Measurements from ENCODE around the gene DPPA4. TPM values are rescaled to one million over a fixed set of nuclear protein-coding genes. Genes with fewer than 3 reads are reported as not detected.
A peak's percentile ranks its signal among the peaks of the same experiment; 100 is the strongest.
"Not testable (repeated sequence)": the region's sequence is repeated elsewhere in the genome, so short reads cannot be mapped to it uniquely, and the experiment has no call there.

The DPPA4 gene, protein sequence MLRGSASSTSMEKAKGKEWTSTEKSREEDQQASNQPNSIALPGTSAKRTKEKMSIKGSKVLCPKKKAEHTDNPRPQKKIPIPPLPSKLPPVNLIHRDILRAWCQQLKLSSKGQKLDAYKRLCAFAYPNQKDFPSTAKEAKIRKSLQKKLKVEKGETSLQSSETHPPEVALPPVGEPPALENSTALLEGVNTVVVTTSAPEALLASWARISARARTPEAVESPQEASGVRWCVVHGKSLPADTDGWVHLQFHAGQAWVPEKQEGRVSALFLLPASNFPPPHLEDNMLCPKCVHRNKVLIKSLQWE
- total RNA-seq: 10 to 100 TPM in 1 of 2 donors, 1 to 10 TPM in 1; 5.3 to 10.1 TPM
- polyA plus RNA-seq (ENCODE audit: insufficient read length in 2 of 2): 10 to 100 TPM; 15.2 to 17.8 TPM
- long read RNA-seq, donor 1, transcript DPPA4-201 (7 exons, 2,817 nt): major isoform, 5 of 10 reads
- long read RNA-seq, donor 1, partial matches to known transcripts: 0 of 10 reads
- long read RNA-seq, donor 1, other reads (novel, unspliced or antisense): 0 of 10 reads
- long read RNA-seq, donor 2, partial matches to known transcripts: 0 of 3 reads
- long read RNA-seq, donor 2, other reads (novel, unspliced or antisense): 0 of 3 reads
- long read RNA-seq, donor 3, partial matches to known transcripts: 0 of 1 reads
- long read RNA-seq, donor 3, other reads (novel, unspliced or antisense): 0 of 1 reads
- long read RNA-seq, donor 4: 0 reads

DNA sequence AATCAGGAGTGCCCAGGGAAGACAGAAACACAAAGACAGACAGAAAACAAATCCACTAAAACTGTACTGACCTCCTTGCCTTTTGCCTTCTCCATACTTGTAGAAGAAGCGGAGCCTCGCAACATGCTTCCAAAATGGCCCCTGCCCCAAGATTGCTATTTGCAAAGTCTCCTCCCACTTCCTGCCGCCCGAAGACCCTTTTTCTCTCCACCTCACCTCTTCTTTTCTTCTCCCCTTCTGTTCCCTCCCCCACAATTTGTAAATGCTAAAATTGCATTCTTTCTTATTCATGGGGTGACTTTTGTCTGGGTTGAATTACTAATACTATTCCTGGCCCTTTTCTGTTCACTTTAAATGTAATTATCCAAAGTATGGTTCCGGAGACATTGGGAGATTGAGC, at the start of gene DPPA4:
DPPA4 (minus strand) TSS at position 154 of the 400 bp plus-strand sequence; CDS start at position 125, 29 bp downstream.
- H3K36me3 ChIP-seq (ENCODE audit: control insufficient read depth, insufficient read depth, low read length): no peaks in the 10 kb centered on the region
- peak within 1 kb of the TSS; percentile 52 for H3K4me3 ChIP-seq (ENCODE audit: low read depth, low read length)
- no peaks in the 10 kb centered on the region for H3K9me3 ChIP-seq (ENCODE audit: control insufficient read depth, insufficient read depth, low read length)
- 73% methylated on average over 2 of the region's 5 CpGs for WGBS (ENCODE audit: insufficient coverage)
- DNase-seq (ENCODE audit: low read depth in 4 of 6, low spot score in 6 of 6): peak in 1 of 6 donors; percentile 51
- H3K4me1 ChIP-seq (ENCODE audit: control insufficient read depth, insufficient read depth, low read length): peaks cover 14% of the 10 kb centered on the region
- H3K27me3 ChIP-seq (ENCODE audit: control insufficient read depth, insufficient read depth, low read length): peaks cover 9% of the 10 kb centered on the region
- H3K27ac ChIP-seq (ENCODE audit: low read depth, low read length): peak within 1 kb of the TSS; percentile 52

DNA sequence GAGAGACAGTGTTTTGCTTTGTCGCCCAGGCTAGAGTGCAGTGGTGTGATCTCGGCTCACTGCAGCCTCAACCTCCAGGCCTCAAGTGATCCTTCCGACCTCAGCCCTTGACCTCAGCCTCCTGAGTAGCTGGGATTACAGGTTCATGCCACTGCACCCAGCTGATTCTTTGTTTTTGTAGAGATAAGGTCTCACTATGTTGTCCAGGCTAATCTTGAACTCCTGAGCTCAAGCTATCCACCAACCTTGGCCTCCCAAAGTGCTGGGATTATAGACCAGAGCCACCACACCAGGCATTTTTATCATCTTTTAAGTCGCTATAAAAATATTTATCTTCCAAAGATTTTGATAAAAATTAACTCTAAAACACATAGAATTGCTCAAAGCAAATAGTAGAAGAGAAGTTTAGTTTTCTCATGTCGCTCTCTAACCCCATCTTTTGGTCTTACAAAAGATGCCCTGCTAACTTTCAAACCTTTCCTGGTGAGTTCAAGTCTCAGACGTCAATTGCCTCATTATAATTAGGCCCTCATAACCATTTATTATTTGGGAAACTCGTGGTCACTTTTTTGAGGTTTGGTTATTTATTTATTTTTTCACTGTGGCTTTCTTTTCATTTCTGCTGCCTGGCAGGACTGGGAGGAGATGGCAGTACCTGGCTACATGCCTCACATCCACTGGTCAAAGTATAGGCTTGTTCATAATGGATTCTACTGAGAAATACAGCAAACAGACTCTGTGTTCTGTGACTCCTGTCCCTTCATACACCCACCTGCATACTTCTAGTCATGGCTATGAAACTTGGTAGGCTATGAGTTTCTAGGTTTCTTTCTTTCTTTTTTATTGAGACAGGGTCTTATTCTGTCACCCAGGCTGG, 48.3 kb upstream of the DPPA4 start:
- WGBS (ENCODE audit: insufficient coverage): 89% methylated on average over 3 of the region's 7 CpGs
- DNase-seq (ENCODE audit: low read depth in 4 of 6, low spot score in 6 of 6): no peak
- Histone ChIP-seq H3K27ac (ENCODE audit: low read depth, low read length) (no peak overlapping the region), H3K4me3 (ENCODE audit: low read depth, low read length) (no peak overlapping the region), H3K9me3 (ENCODE audit: control insufficient read depth, insufficient read depth, low read length) (no peaks in the 10 kb centered on the region), H3K4me1 (ENCODE audit: control insufficient read depth, insufficient read depth, low read length) (no peaks in the 10 kb centered on the region), H3K36me3 (ENCODE audit: control insufficient read depth, insufficient read depth, low read length) (no peaks in the 10 kb centered on the region), H3K27me3 (ENCODE audit: control insufficient read depth, insufficient read depth, low read length) (no peaks in the 10 kb centered on the region)

DNA sequence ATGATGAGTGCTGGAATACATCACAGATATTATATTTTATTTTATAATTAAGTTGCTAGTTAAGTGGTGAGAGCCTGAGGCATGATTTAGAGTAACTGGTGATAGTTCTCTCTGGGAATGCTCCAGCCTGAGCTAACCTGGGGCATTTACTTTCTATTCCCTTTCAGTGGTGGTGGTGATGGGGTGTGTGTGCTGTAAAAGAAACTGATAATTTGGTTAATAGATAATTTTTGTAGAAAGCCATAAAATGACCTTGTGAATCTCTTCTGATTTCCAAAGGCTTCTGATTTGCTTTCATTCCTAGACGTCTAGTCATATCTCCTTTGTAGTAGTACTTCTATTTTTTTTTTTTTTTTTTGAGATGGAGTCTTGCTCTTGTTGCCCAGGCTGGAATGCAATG, 46.8 kb upstream of the DPPA4 start:
- WGBS (ENCODE audit: insufficient coverage): no CpG with 5 or more reads among the region's 1 CpG
- Histone ChIP-seq H3K4me3 (ENCODE audit: low read depth, low read length) (no peak overlapping the region), H3K9me3 (ENCODE audit: control insufficient read depth, insufficient read depth, low read length) (no peaks in the 10 kb centered on the region), H3K27ac (ENCODE audit: low read depth, low read length) (no peak overlapping the region), H3K27me3 (ENCODE audit: control insufficient read depth, insufficient read depth, low read length) (no peaks in the 10 kb centered on the region), H3K36me3 (ENCODE audit: control insufficient read depth, insufficient read depth, low read length) (no peaks in the 10 kb centered on the region), H3K4me1 (ENCODE audit: control insufficient read depth, insufficient read depth, low read length) (no peaks in the 10 kb centered on the region)
- no peak for DNase-seq (ENCODE audit: low read depth in 4 of 6, low spot score in 6 of 6)

DNA sequence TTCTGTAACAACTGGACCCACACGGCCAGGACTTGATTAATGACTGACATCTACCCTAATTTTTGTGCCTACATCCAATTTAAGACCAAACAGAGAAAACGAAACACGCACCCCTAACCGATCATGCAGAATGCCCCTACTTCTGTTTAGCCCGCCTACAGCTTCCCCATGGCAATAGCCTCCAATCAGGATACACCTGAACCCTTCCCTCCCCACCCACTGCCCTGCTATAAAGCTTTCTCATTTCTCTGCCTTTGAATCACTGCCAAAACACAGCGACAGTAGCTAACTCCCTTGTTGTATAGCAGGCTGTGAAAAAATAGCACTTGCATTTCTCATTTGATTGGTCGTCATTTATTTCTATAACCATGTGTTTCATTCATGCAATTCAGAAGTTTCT, 45.2 kb upstream of the DPPA4 start:
- Histone ChIP-seq H3K9me3 (ENCODE audit: control insufficient read depth, insufficient read depth, low read length) (no peaks in the 10 kb centered on the region), H3K27ac (ENCODE audit: low read depth, low read length) (no peak overlapping the region), H3K4me3 (ENCODE audit: low read depth, low read length) (no peak overlapping the region), H3K27me3 (ENCODE audit: control insufficient read depth, insufficient read depth, low read length) (no peaks in the 10 kb centered on the region), H3K36me3 (ENCODE audit: control insufficient read depth, insufficient read depth, low read length) (no peaks in the 10 kb centered on the region), H3K4me1 (ENCODE audit: control insufficient read depth, insufficient read depth, low read length) (no peaks in the 10 kb centered on the region)
- WGBS (ENCODE audit: insufficient coverage): 50% methylated on average over 5 of the region's 7 CpGs
- peak in 2 of 6 donors; percentile 8 to 63 for DNase-seq (ENCODE audit: low read depth in 4 of 6, low spot score in 6 of 6)

DNA sequence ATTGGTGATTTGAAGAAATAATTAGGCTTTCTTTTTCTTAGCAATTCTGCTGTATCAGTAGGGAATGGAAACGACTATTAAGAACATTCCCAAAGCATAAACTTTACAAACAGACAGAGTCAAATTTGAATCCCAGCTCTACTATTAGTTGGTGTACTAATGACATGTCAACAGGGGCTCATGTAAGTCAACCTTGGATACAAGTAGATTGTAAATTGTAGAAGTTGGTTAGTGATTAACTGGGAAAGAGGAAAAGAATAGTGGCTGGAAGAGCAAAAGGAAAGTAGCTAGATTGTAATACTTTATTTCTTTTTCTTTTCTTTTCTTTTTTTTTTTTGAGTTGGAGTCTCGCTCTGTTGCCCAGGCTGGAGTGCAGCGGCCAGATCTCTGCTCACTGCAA, 38.6 kb upstream of the DPPA4 start:
- Histone ChIP-seq H3K4me1 (ENCODE audit: control insufficient read depth, insufficient read depth, low read length) (no peaks in the 10 kb centered on the region), H3K9me3 (ENCODE audit: control insufficient read depth, insufficient read depth, low read length) (no peaks in the 10 kb centered on the region), H3K36me3 (ENCODE audit: control insufficient read depth, insufficient read depth, low read length) (no peaks in the 10 kb centered on the region), H3K27ac (ENCODE audit: low read depth, low read length) (no peak overlapping the region), H3K4me3 (ENCODE audit: low read depth, low read length) (no peak overlapping the region), H3K27me3 (ENCODE audit: control insufficient read depth, insufficient read depth, low read length) (no peaks in the 10 kb centered on the region)
- no peak for DNase-seq (ENCODE audit: low read depth in 4 of 6, low spot score in 6 of 6)
- 100% methylated on average over 2 of the region's 3 CpGs for WGBS (ENCODE audit: insufficient coverage)

DNA sequence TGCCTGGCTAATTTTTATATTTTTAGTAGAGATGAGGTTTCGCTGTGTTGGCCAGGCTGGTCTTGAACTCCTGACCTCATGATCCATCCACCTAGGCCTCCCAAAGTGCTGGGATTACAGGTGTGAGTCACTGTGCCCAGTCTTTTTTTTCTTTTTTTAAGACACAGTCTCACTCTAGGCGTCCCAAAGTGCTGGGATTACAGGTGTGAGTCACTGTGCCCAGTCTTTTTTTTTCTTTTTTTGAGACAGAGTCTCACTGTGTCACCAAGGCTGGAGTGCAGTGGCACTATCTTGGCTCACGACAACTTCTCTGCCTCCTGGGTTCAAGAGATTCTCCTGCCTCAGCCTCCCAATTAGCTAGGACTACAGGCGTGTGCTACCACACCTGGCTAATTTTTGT, 37.1 kb upstream of the DPPA4 start:
- not testable (repeated sequence) for H3K27ac ChIP-seq (ENCODE audit: low read depth, low read length); DNase-seq (ENCODE audit: low read depth in 4 of 6, low spot score in 6 of 6); H3K4me1 ChIP-seq (ENCODE audit: control insufficient read depth, insufficient read depth, low read length); H3K9me3 ChIP-seq (ENCODE audit: control insufficient read depth, insufficient read depth, low read length); H3K36me3 ChIP-seq (ENCODE audit: control insufficient read depth, insufficient read depth, low read length); H3K4me3 ChIP-seq (ENCODE audit: low read depth, low read length); H3K27me3 ChIP-seq (ENCODE audit: control insufficient read depth, insufficient read depth, low read length)
- WGBS (ENCODE audit: insufficient coverage): 90% methylated on average over 3 of the region's 4 CpGs

DNA sequence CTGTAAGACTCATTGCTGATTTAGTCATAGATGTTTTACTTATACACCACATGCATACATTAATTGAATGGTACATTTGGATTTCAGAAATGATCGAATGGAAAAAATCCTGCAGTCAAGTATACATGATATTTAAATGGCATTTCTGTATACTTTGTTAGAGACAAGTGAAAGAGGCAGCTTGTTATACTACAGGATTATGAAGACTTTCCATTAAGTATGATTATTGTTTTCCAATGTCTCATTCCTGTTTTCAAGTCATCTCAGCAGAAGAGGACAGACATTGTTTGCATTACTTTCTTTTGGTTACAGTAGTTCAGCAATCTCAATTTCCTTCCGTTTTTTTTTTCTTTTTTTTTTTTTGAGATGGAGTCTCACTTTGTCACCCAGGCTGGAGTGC, 36.6 kb upstream of the DPPA4 start:
- no peak overlapping the region for H3K27ac ChIP-seq (ENCODE audit: low read depth, low read length)
- no peak overlapping the region for H3K4me3 ChIP-seq (ENCODE audit: low read depth, low read length)
- H3K9me3 ChIP-seq (ENCODE audit: control insufficient read depth, insufficient read depth, low read length): no peaks in the 10 kb centered on the region
- no peak for DNase-seq (ENCODE audit: low read depth in 4 of 6, low spot score in 6 of 6)
- no peaks in the 10 kb centered on the region for H3K36me3 ChIP-seq (ENCODE audit: control insufficient read depth, insufficient read depth, low read length)
- H3K4me1 ChIP-seq (ENCODE audit: control insufficient read depth, insufficient read depth, low read length): no peaks in the 10 kb centered on the region
- WGBS (ENCODE audit: insufficient coverage): no CpG with 5 or more reads among the region's 2 CpGs
- H3K27me3 ChIP-seq (ENCODE audit: control insufficient read depth, insufficient read depth, low read length): no peaks in the 10 kb centered on the region

DNA sequence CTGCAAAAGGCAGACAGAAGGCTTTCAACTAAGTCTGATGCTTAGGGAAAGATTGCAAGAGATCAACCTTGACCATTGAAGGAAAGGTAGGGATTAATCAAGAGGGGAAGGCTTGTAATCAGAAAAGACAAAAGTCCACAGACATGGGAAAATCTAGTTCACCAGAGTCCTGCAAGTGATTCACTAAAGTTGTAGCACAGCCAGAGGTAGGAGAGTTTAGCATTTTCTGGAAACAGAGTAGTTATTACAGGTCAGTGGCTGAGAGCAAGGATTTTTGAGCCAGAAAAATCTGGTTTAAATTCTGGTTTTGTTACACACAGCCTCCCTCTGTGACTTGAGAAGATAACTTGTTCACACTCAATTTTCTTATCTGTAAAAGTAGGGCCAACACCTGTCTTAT, 35.3 kb upstream of the DPPA4 start:
- Histone ChIP-seq H3K27ac (ENCODE audit: low read depth, low read length) (no peak overlapping the region), H3K9me3 (ENCODE audit: control insufficient read depth, insufficient read depth, low read length) (no peaks in the 10 kb centered on the region), H3K4me3 (ENCODE audit: low read depth, low read length) (no peak overlapping the region), H3K4me1 (ENCODE audit: control insufficient read depth, insufficient read depth, low read length) (no peaks in the 10 kb centered on the region), H3K36me3 (ENCODE audit: control insufficient read depth, insufficient read depth, low read length) (no peaks in the 10 kb centered on the region), H3K27me3 (ENCODE audit: control insufficient read depth, insufficient read depth, low read length) (no peaks in the 10 kb centered on the region)
- DNase-seq (ENCODE audit: low read depth in 4 of 6, low spot score in 6 of 6): no peak

DNA sequence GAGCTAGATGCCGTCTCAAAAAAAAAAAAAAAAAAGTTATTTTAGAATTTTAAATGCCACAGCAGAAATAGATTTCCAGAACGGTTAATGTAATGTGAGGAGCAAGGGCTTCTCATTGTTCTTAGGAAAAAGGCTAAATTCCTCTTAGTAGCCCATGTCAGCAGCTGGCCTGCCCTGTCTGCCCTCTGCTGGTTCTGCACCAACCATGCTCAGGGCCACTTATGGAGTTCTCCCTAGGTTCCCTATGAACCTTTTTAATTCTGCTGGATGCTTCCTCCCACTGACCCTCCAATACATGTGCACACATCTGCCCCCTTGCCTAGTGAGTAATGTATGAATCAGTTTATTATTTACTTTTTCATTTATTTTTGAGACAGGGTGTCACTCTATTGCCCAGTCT, 32.2 kb upstream of the DPPA4 start:
- no peaks in the 10 kb centered on the region for H3K36me3 ChIP-seq (ENCODE audit: control insufficient read depth, insufficient read depth, low read length)
- no peak overlapping the region for H3K4me3 ChIP-seq (ENCODE audit: low read depth, low read length)
- H3K27me3 ChIP-seq (ENCODE audit: control insufficient read depth, insufficient read depth, low read length): no peaks in the 10 kb centered on the region
- H3K27ac ChIP-seq (ENCODE audit: low read depth, low read length): no peak overlapping the region
- 0% methylated on average over 1 of the region's 2 CpGs for WGBS (ENCODE audit: insufficient coverage)
- DNase-seq (ENCODE audit: low read depth in 4 of 6, low spot score in 6 of 6): no peak
- H3K9me3 ChIP-seq (ENCODE audit: control insufficient read depth, insufficient read depth, low read length): no peaks in the 10 kb centered on the region
- H3K4me1 ChIP-seq (ENCODE audit: control insufficient read depth, insufficient read depth, low read length): no peaks in the 10 kb centered on the region

All from spinal cord (tissue), 10 donors.